Neural progenitor cell (in vitro differentiated cells): Measurements from ENCODE around the gene NFATC1. TPM values are rescaled to one million over a fixed set of nuclear protein-coding genes. Genes with fewer than 3 reads are reported as not detected.

ENCODE experiments used
- DNase-seq: peaks from one replicate; pipeline ENCODE4 v3.0.0-alpha.2; 2016; ENCODE audit warnings: low spot score
- H2AFZ ChIP-seq: fragments of 200-600 bp; sonication (generic); replicated peaks from 2 replicates; pipeline ENCODE4 v1.6.1; 2016; ENCODE audit warnings: antibody characterized with exemption
- H3F3A ChIP-seq: fragments of 200-600 bp; sonication (generic); 2 replicates; pipeline ENCODE4 v1.6.1; 2016; ENCODE audit warnings: antibody characterized with exemption, low read depth
- H3K27ac ChIP-seq: fragments of 200-600 bp; sonication (generic); 2 replicates; pipeline ENCODE4 v1.5.1; 2016; ENCODE audit warnings: mild to moderate bottlenecking
- H3K27me3 ChIP-seq: fragments of 200-600 bp; sonication (generic); 2 replicates; pipeline ENCODE4 v1.6.1; 2016; ENCODE audit warnings: mild to moderate bottlenecking, moderate library complexity
- H3K36me3 ChIP-seq: fragments of 200-600 bp; sonication (generic); 2 replicates; pipeline ENCODE4 v1.5.1; 2016
- H3K4me1 ChIP-seq: fragments of 200-600 bp; sonication (generic); 2 replicates; pipeline ENCODE4 v1.6.1; 2016; ENCODE audit warnings: mixed run types
- H3K4me2 ChIP-seq: fragments of 200-600 bp; sonication (generic); 2 replicates; pipeline ENCODE4 v1.6.1; 2016
- H3K4me3 ChIP-seq: fragments of 200-600 bp; sonication (generic); 2 replicates; pipeline ENCODE4 v1.5.1; 2016
- H3K79me2 ChIP-seq: fragments of 200-600 bp; sonication (generic); 2 replicates; pipeline ENCODE4 v1.6.1; 2016; ENCODE audit warnings: low read depth
- H3K9ac ChIP-seq: fragments of 200-600 bp; sonication (generic); 2 replicates; pipeline ENCODE4 v1.6.1; 2016
- H3K9me3 ChIP-seq: fragments of 200-600 bp; sonication (generic); 2 replicates; pipeline ENCODE4 v1.5.1; 2016; ENCODE audit warnings: low read depth
- H4K20me1 ChIP-seq: fragments of 200-600 bp; sonication (generic); 2 replicates; pipeline ENCODE4 v1.6.1; 2016; ENCODE audit warnings: low read depth
- H3K27ac Mint-ChIP-seq: 3 replicates; pipeline ENCODE4 v1.8.0; 2021; ENCODE audit warnings: mixed read lengths
- H3K27me3 Mint-ChIP-seq: 2 replicates; pipeline ENCODE4 v1.8.0; 2022; ENCODE audit warnings: low read depth, mild to moderate bottlenecking, inconsistent platforms, moderate library complexity, mixed read lengths; ENCODE audit not compliant: insufficient read depth
- H3K36me3 Mint-ChIP-seq: 3 replicates; pipeline ENCODE4 v1.8.0; 2021; ENCODE audit warnings: mixed read lengths
- H3K4me1 Mint-ChIP-seq: 3 replicates; pipeline ENCODE4 v1.8.0; 2021; ENCODE audit warnings: mixed read lengths
- H3K4me3 Mint-ChIP-seq: 3 replicates; pipeline ENCODE4 v1.8.0; 2021; ENCODE audit warnings: mild to moderate bottlenecking, moderate library complexity, mixed read lengths
- H3K9me3 Mint-ChIP-seq: 3 replicates; pipeline ENCODE4 v1.8.0; 2020; ENCODE audit warnings: mixed read lengths
- EZH2 ChIP-seq: fragments of 200-600 bp; sonication (generic); IDR thresholded peaks from 2 replicates; pipeline ENCODE4 v1.6.1; 2017; ENCODE audit warnings: antibody characterized with exemption, mild to moderate bottlenecking, moderate library complexity
- EZH2phosphoT487 ChIP-seq: fragments of 200-600 bp; sonication (generic); IDR thresholded peaks from 2 replicates; pipeline ENCODE4 v1.6.1; 2017; ENCODE audit warnings: antibody characterized with exemption
- total RNA-seq: library from RNA; depleted of rRNA; stranded (reverse); fragments of >200 nt; gene quantifications from 2 replicates; pipeline ENCODE4 v1.2.3, GENCODE V29; 2015; ENCODE audit warnings: low replicate concordance
- TF ChIP-seq, protein P1 (sequence below): fragments of 200-600 bp; sonication (generic); IDR thresholded peaks from 2 replicates; pipeline ENCODE4 v1.5.1; 2017; ENCODE audit warnings: antibody characterized with exemption, mild to moderate bottlenecking

Gene NFATC1
- total RNA-seq, 1 donor from 2014 or later = 2.3 TPM

DNA sequence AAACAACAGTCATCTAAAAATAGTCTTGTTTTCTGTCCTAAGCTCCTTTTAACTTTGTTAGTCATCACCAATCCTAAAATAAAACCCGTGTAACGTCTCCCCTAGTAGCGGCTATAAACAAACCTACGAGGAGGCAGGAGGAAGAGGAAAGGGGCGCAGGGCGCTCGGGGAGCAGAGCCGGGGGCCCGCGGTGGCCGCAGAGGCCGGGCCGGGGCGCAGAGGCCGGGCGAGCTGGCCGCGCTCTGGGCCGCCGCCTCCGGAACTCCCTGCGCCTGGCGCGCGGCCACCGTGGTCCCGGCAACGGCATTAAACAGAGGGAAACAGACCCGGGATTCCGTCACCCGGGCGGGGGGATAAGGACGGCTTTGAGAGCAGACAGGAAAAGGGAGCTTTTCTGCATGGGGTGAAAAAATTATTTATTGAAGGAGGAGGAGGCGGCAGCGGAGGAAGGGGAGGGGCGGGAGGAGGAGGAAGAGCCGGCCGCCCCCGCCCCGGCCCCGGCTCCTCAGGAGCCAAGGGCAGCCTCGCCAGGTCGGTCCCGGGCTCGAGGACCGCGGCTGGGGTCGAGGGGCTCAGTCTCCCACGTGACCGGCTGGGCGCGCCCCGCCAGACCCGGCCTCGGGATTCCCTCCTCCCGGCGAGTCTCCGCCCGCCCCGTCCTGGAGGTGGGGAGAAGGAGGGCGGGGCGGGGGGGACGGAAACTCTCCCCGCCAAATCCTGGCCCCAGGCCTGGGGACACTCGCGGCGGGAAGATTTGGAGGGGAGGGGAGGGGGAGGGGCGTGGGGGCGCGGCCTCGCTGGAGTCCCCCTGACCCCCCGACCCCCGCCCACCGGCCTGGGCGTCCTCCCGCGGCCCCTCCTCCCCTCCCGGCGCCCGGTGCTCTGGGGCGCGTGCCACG is 1.8 kb upstream of the NFATC1 start:
- TF ChIP-seq EZH2phosphoT487 (peak; percentile 0), EZH2 (peak; percentile 75)
- TF ChIP-seq, protein P1, sequence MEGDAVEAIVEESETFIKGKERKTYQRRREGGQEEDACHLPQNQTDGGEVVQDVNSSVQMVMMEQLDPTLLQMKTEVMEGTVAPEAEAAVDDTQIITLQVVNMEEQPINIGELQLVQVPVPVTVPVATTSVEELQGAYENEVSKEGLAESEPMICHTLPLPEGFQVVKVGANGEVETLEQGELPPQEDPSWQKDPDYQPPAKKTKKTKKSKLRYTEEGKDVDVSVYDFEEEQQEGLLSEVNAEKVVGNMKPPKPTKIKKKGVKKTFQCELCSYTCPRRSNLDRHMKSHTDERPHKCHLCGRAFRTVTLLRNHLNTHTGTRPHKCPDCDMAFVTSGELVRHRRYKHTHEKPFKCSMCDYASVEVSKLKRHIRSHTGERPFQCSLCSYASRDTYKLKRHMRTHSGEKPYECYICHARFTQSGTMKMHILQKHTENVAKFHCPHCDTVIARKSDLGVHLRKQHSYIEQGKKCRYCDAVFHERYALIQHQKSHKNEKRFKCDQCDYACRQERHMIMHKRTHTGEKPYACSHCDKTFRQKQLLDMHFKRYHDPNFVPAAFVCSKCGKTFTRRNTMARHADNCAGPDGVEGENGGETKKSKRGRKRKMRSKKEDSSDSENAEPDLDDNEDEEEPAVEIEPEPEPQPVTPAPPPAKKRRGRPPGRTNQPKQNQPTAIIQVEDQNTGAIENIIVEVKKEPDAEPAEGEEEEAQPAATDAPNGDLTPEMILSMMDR = no peak
- peak overlapping the region; percentile 81 for H3K4me3 Mint-ChIP-seq
- Histone ChIP-seq H3K36me3 (no peaks in the 10 kb centered on the region), H3F3A (peaks cover 29% of the 10 kb centered on the region), H3K27ac (no peak overlapping the region), H4K20me1 (peaks cover 50% of the 10 kb centered on the region), H3K9me3 (no peaks in the 10 kb centered on the region), H3K79me2 (no peaks in the 10 kb centered on the region), H3K27me3 (peaks cover 100% of the 10 kb centered on the region), H3K4me1 (peaks cover 14% of the 10 kb centered on the region), H3K4me3 (peak overlapping the region; percentile 46), H3K9ac (no peak overlapping the region), H2AFZ (no peak overlapping the region), H3K4me2 (peak overlapping the region; percentile 83)
- DNase-seq = peak; percentile 76
- peaks cover 15% of the 10 kb centered on the region for H3K4me1 Mint-ChIP-seq
- no peak overlapping the region for H3K27ac Mint-ChIP-seq
- peaks cover 2% of the 10 kb centered on the region for H3K9me3 Mint-ChIP-seq
- no peaks in the 10 kb centered on the region for H3K36me3 Mint-ChIP-seq
- H3K27me3 Mint-ChIP-seq = peaks cover 48% of the 10 kb centered on the region

DNA sequence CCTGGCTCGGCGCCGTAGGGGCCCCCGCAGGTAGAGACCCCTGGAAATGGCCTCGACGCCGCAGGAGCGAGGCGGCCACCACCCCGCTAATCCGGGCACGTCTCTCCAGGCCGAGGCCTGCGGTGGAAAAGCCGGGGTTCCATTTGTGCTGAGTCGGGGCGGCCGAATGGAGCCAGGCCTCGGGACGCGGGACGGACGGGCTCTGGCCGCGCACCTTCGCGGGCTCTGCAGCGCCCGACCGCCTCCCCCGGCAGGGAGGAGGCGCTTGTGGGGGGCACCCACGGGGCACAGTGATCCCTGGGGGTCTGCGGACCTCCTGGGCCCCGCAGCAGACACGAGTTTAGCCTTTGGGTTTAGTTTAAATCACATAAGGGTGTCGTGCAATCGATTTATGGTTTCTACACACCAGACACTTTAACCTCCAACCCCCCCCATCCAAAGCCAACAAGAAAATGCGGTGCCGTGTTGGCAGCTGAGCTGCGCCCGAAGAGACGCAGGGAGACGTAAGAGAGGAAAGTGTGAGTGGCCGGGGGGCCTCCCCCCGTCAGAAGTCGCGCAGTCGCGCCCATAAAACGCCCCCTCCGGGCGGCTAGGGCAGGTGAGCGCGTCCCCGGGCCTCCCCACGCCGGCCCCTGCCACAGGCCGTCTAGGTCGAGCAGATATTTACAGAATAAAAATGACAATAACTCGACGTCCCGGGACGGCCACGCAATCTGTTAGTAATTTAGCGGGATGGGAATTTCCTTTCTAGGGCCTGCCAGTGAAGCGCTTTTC is 1.0 kb upstream of the NFATC1 start:
- peaks cover 2% of the 10 kb centered on the region for H3K9me3 Mint-ChIP-seq
- no peak overlapping the region for H2AFZ ChIP-seq
- TF ChIP-seq, protein P1 = peak; percentile 7
- peak; percentile 97 for TF ChIP-seq EZH2phosphoT487
- TF ChIP-seq EZH2 = peak; percentile 97

DNA sequence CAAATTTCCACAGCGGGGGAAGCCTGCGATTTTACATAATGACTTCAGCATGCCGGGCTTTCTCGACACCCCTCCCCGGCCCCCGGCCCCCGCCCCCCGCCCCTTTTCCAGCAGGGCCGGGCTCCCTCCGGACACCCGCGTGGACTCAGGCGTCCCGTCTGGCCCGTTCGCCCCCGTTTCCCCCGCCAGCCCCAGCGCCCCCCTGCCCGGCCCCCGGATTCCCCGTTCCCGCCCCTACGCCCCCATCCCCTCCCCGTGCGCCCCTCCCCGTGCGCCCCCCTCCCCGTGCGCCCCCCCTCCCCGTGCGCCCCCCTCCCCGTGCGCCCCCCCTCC is 456 bp upstream of the NFATC1 start:
- Histone ChIP-seq H3K27ac (no peak overlapping the region), H2AFZ (no peak overlapping the region), H3K27me3 (peaks cover 100% of the 10 kb centered on the region), H4K20me1 (peaks cover 53% of the 10 kb centered on the region), H3K9me3 (no peaks in the 10 kb centered on the region), H3K4me2 (peak overlapping the region; percentile 83), H3K79me2 (no peaks in the 10 kb centered on the region), H3F3A (peaks cover 35% of the 10 kb centered on the region), H3K36me3 (no peaks in the 10 kb centered on the region), H3K9ac (no peak overlapping the region), H3K4me3 (peak overlapping the region; percentile 46), H3K4me1 (peaks cover 16% of the 10 kb centered on the region)
- H3K9me3 Mint-ChIP-seq = peaks cover 2% of the 10 kb centered on the region
- peak; percentile 33 for DNase-seq
- no peak for TF ChIP-seq EZH2phosphoT487
- TF ChIP-seq, protein P1 = no peak
- no peak for TF ChIP-seq EZH2
- H3K27ac Mint-ChIP-seq = no peak overlapping the region
- peaks cover 53% of the 10 kb centered on the region for H3K27me3 Mint-ChIP-seq
- no peaks in the 10 kb centered on the region for H3K36me3 Mint-ChIP-seq
- H3K4me3 Mint-ChIP-seq = peak overlapping the region; percentile 81
- peaks cover 18% of the 10 kb centered on the region for H3K4me1 Mint-ChIP-seq

More for the DNA sequence above, 1.0 kb upstream of the NFATC1 start:
- Histone ChIP-seq H3F3A (peaks cover 35% of the 10 kb centered on the region), H3K4me3 (peak overlapping the region; percentile 46), H3K36me3 (no peaks in the 10 kb centered on the region), H3K79me2 (no peaks in the 10 kb centered on the region), H3K4me2 (peak overlapping the region; percentile 83), H3K27me3 (peaks cover 100% of the 10 kb centered on the region), H3K4me1 (peaks cover 14% of the 10 kb centered on the region), H3K9me3 (no peaks in the 10 kb centered on the region), H3K9ac (no peak overlapping the region), H4K20me1 (peaks cover 53% of the 10 kb centered on the region), H3K27ac (no peak overlapping the region)
- H3K27me3 Mint-ChIP-seq = peaks cover 53% of the 10 kb centered on the region
- peak; percentile 68 for DNase-seq
- H3K4me1 Mint-ChIP-seq = peaks cover 18% of the 10 kb centered on the region
- H3K36me3 Mint-ChIP-seq = no peaks in the 10 kb centered on the region
- peak overlapping the region; percentile 81 for H3K4me3 Mint-ChIP-seq
- no peak overlapping the region for H3K27ac Mint-ChIP-seq
